AML-193 (cell line): ENCODE results near the gene SLC22A8.
"Not testable (repeated sequence)": the region's sequence is repeated elsewhere in the genome, so short reads cannot be mapped to it uniquely, and the experiment has no call there.

Experiments used
- DNase-seq, 2 experiments: peaks; one replicate each; lab custom pipeline; 2025; lab: John Stamatoyannopoulos, UW

Gene SLC22A8, protein sequence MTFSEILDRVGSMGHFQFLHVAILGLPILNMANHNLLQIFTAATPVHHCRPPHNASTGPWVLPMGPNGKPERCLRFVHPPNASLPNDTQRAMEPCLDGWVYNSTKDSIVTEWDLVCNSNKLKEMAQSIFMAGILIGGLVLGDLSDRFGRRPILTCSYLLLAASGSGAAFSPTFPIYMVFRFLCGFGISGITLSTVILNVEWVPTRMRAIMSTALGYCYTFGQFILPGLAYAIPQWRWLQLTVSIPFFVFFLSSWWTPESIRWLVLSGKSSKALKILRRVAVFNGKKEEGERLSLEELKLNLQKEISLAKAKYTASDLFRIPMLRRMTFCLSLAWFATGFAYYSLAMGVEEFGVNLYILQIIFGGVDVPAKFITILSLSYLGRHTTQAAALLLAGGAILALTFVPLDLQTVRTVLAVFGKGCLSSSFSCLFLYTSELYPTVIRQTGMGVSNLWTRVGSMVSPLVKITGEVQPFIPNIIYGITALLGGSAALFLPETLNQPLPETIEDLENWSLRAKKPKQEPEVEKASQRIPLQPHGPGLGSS

DNA sequence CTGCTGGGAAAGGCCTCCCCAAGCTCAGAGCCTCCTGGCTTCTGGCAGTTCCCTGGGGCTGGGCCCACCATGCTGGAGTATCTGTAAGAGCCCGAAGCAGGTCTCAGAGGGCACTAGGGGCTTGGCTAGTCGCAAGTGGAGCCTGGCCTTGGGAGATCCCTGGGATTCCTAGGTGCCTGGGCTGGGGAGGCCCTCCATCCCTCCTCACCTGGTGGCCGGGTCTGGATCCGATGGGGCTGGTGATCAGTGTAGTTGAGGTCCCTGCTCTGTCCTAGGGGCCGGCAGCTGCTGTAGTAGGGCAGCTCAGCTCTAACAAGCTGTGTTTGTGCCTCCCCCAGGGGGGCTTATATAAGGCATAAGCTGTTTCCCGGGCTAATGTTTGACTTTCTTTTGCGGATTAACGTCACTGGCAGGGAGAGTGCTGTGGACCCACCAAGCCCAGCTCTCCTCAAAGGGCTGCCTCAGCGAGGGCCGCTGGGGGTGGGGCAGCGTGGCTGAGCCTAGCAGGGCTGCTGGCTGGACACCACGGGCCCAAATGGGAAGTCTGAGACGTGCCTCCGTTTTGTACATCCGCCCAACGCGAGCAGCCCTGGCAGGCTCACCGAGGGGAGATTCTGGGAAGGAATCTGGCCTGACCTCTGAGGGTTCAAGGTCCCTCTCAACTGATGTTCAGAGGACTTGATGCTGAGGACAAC lies at the start of gene SLC22A8:
TSS of gene SLC22A8 (minus strand) at position 321 of the 695 bp plus-strand sequence. CDS start 883 bp downstream, outside the sequence.
- no peak for DNase-seq

DNA sequence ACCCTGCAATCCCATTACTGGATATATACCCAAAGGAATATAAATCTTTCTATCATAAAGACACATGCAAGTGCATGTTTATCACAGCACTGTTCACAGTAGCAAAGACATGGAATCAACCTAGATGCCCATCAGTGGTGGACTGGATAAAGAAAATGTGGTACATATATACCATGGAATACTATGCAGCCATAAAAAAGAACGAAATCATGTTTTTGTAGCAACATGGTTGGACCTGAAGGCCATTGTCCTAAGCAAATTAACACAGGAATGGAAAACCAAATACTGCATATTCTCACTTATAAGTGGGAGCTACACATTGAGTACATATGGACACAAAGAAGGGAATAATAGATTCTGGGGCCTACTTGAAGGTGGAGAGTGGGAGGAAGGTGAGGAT lies 30.6 kb upstream of the SLC22A8 start:
- not testable (repeated sequence) for DNase-seq

DNA sequence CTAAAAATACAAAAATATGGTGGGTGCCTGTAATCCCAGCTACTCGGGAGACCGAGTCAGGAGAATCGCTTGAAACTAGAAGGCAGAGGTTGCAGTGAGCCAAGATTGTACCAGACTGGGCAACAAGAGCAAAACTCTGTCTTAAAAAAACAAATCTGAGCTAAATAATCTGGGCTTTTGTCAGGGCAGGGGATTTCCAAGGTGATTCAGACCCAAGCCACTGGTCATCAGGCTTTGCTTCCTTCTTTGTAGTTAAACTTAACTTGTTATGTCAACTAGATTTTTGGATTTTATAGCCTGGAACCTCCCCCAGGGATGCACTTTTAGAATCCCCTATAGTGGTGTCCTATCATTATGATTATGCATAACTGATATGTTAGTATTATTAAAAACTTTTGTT lies 27.0 kb upstream of the SLC22A8 start:
- no peak for DNase-seq

DNA sequence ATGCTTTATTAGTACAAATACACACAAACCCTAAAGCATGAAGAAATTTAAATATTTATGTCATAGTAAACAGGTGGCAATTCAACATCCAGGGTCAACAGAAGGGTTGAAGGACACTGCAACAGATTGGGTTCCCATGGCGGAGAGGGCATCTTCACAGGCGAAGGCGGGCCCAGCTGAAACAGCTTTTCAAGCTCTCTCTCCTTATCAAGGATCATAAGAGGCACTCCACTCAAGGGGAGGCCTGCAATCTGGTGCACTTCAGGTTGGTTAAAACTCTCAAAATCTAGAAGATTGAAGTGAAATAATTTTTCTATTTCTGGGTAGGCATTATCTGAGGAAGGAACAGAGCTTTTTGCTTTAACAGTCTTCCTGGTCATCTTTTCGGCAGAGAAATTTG lies 16.8 kb upstream of the SLC22A8 start:
- no peak for DNase-seq

DNA sequence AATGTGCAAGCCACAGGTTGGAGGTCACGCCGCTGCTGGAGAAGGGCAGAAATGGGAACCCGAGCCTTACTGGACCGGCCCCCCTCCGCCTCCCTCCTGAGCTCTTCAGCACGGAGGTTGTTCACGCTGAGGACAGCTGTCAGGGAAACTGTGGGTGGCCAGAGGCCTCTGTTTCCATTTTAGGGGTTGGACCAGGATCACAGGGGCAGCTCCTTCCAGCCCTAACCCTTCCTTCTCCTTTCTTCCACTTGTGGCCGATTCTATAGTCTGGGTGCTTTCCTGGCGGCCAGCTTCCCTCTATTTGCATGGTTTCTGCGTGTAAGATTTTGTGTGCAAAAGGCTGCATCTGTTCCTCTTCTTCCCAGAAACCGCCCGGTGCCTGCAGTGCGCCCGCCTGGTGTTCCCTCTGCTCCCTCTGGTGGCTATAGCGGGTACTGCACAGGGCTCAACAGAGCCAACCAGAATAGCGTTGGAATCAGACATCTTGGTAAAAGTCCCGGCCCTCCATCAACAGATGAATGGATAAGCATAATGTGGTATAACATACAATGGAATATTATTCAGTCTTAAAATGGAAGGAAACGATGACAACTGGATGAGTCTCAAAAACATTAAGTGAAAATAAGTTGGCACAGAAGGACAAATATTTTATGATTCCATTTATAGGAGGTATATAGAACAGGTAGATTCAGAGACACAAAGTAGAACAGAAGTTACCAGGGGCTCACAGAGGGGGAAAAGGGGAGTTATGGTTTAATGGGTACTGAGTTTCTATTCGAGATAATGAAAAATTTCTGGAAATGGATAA lies 8.4 kb upstream of the SLC22A8 start:
- DNase-seq, result peak; percentile 65 to 72

DNA sequence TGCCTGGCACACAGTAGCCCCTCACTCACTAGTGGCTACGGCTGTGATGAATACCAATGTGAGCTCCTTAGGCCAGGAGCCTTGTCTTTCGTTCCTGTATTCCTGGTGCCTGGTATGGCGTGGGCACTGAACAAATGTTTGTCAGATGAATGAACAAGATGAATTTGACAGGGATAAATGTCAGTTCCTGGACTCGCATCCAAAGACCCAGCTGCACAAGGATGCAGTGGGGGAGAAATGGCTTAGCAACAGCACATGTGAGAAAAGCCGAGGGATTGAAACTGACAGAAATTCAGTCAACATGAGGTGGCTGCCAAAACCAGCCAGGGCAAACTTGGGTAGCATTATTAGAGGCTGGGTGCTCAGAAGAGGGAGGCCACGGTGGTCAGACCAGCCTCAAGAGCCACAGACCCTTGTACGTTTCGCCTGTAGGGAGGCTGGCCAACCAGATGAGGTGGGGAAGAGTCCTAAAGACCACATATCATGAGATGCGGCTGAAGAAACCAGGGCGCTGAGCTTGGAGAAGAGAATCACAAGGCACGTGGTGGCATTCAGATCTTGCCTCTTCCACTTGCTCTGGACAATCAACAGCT lies 7.7 kb upstream of the SLC22A8 start:
- DNase-seq, result no peak

DNA sequence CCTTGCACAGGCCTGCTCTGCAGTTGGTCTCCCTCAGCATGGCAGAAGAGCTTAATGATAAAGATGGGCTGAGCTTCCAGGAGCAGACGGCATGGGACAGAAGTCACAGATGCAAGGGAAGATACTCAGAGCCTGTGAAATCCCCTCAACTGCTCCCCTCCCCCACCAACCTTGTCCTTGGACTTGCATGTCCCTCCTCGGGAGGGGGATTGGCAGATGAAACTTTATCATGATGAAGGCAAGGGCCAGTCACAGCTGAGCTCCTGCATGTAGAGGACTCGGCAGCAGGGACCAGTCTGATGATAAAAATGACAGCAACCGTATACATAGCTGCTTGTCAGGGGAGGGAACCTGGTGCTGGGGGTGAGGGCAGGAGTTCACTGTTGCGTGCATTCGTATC lies 6.8 kb upstream of the SLC22A8 start:
- no peak for DNase-seq

DNA sequence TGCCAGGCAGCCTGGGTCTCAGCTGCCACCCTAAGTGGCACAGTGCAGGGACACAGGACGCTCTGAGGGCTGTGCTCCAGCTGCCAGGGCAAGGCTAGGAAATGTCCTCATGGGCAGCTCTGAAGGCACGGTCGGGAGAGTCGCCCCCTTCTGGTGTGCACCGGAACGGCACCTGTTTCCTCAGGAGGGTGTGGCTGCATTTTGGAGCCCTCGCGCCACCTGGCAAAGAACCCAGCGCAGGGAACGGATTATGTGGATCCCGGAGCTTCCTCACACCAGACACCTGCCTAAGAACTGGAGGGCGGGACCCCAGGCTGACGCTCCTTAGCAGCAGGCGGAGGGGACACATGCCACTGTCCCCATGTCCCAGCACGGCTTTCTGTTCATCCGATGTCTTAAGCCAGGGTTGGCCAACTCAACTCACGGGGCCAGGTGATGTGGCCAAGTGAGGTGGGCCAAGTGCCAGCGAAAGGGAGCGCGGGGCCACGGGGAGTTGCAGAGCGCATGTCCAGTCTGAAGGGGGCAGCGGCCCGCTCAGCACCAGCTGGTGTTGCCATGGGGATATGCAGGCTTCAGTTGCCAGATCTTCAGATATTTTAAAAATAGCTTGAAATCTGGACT lies 5.1 kb upstream of the SLC22A8 start:
- DNase-seq, result no peak

DNA sequence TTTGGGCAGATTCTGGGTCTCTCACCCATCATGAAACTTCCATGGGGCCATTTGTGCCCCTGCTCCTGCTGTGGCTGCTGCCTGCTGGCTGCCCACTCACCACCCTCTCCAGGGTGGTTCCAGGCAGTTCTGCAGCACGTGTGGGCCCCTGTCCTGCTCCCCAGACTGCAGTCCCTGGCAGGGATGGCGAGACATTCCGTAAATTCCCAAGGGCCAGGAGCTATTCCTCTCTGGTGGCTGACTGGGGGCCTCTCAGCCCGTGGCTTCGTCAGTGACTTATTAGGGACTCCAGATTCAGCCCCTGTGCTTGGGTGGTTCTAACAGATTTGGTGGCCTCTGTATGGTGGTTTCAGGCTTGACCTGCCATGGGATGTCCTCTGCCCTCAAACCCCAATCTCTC lies 3.9 kb upstream of the SLC22A8 start:
- no peak for DNase-seq

DNA sequence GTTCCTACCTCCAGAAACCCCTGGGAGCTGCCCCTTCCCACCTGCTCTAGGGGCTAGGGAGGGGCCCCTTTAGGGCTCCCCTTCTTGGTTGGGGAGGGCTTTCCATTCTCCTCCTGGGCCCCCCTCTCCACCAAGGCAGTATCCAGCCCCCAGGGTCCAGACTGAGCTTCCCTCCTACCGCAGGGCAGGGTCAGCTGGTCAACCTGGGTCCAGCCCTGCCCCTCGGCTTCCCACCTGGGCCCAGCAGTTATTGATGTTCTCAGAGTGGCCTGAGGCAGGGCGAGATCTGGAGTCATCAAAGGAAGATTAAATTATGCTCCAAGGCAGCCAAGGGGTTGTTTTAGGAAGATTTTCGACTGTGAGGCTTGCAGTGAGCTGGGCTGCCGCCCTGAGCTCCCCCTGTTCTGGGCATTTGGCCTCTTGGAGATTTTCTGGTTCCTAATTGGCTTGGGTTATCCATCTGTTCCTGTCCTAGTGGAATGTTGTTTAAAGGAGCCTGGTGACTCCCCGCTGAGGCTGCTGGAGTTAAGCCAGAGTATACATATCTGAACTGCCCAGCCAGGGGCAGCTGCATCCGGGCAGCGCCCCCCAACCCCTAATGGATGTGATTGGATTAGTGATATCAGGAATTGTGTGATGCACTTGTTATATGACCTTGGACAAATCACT lies 1.8 kb upstream of the SLC22A8 start:
- no peak for DNase-seq

DNA sequence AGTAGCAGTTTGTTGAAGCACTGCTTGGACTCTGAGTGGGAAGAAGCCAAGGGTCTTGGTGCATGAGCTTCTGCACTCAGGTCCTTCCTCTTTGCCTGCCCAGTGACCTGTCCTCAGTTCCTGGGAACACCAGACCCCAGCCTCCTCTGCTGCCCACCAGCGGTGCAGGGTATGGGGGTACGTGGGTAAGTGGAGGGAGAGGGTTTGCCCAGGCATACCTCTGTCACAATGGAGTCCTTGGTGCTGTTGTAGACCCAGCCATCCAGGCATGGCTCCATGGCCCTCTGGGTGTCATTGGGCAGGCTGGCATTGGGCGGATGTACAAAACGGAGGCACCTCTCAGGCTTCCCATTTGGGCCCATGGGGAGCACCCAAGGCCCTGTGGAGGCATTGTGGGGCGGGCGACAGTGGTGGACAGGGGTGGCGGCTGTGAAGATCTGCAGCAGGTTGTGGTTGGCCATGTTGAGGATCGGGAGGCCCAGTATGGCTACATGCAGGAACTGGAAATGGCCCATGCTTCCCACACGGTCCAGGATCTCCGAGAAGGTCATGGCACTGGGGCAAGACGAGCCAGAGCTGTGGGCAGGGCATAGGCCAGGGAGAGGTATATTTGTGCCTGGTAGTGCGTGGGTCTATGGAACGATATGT lies 1.1 kb downstream of the SLC22A8 start:
- no peak for DNase-seq

DNA sequence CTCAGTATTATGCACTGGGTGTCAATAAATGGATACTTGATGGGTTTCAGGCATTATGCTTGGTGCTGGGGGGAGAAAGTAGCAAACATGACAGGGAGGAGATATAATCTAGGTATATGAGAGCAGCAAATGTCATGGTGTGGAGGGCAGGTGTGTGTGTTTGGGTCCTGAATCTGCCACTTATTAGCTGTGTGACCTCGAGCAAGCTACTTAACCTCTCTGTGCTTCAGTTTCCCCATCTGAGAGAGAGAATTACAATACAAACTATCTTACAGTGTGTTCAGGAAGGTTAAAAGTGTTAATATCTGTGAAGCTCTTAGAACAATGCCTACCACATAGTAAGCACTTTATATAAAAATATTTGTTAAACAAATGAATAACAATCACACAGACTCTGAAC lies 2.8 kb downstream of the SLC22A8 start:
- DNase-seq, result no peak

DNA sequence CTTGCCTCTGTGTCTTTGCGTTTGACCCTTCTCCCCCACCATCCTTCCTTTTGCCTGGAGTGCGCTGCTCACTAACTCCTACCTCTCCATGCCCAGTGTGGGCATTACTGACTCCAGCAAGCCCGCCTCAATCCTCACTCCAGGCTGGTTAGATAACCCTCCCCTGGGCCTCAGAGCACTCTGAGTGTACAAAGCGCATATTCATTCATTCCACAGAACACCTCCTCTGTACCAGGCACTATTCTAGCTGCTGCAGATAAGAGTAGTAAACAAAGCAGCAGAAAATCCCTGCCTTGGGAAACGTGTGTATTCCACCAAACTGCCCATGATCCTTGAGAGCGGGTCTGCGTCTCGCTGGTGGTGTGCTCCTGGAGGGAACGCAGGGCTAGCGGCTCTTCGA lies 3.2 kb downstream of the SLC22A8 start:
- no peak for DNase-seq

DNA sequence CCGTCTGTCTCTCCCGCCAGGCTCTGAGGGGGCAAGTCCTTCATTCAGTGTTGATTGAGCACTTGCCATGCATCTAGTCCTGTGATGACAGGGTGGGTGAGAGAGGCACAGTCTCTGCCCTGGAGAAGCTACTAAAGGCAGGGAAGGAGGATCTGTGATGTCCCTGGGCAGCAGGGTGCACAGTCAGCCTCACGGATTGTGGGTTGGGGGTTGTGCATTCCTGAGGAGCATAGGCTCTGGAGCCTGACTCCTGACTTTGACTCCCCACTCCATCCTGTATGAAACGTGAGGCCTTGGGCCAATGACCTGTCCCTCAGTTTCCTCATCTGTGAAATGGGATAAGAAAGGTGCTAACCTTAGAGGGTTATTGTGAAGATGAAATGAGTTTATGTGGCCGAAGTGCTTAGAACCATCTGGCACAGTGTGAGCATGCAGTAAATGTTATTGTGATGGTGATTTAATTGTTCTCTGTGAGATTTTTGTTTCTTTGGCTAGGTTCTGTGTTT lies 4.7 kb downstream of the SLC22A8 start:
- DNase-seq, result no peak

DNA sequence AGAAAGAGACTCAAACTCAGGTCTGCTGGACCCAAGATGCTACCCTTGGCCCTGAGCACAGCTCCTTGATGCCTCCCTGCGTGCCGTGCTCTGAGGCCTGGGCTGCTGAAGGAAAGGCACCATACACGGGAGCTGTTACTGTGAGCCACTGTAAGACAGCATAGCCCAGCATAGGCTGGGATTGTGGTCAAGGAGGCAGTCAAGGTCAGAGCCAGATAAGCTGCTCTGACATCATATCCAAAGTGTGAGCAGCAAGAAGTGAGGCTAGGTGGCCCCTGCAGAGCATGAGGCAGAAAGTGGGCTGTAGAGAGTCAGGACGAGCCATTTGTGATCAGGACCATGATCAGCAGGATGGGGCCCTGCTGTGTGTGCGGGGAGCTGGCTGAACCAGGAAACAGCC lies 7.7 kb downstream of the SLC22A8 start:
- DNase-seq, result no peak

DNA sequence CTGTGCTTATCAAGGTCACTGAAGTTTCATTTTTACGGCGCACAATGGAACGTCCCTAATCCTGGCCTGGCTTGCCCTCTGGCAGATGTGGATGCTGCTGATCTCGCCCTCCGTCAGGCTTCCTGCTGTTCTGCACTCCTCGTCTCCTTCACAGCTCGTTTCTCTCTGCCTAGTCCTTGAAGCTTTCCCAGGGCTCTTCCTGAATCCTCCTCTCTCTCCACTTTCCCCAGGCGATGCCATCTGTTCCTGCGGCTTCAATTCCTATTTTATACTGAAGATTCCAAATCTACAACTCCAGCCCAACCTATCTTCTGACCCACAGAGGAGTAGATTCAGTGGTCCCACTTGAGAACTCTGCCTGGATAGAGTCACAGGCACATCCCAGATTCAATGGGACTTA lies 14.2 kb downstream of the SLC22A8 start:
- no peak for DNase-seq

DNA sequence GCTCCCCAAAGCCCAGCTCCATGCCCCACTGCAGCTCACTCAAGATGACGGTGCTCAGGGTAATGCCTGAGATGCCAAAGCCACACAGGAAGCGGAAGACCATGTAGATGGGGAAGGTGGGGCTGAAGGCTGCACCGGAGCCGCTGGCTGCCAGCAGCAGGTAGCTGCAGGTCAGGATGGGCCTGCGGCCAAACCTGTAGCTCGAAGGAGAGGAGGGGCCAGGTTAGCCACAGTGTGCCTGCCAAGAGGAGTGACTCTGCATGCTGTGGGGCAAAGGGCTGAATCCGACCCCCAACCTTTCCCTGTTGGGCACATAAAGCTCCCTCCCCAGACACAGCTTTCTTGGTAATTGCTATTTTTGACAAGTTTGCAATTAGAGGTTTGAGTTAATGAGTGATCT lies 16.0 kb downstream of the SLC22A8 start:
- DNase-seq, result no peak

DNA sequence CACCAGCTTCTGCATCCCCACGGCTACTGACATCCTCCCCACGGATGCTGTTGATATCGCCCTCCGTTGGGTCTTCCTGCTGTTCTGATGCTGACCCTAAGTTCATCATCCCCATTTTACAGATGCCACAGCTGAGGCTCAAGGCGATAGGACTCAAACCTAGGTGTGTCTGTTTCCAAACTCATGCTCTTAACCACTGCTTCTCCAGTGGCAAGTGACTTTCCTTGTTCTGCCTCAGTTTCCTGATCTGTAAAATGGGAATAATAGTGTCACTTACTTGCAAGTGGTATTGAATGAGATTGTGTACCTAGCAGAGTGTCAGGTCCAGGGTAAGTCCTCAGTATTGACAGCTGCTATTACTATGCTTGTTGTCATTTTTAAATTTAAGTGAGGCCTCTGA lies 16.5 kb downstream of the SLC22A8 start:
- no peak for DNase-seq

DNA sequence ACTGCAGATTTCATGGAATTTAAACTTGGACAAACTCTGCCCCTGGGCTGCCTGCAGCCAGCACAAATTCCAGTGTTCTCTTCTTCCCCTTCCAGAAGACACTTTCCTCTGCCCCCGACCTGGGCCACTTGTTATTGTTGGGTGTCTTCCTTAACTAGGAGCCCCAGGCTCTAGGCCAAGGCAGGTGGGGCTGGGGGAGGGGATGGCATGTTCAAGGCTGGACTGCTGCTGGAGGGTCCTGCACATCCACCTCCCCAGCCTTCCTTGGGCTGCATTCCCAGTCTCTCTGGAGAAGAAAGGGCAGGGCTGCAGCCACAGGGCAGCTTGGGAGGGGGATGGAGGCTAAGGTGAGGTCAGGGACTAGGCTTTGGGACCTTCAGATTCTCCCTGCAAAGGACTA lies 19.4 kb downstream of the SLC22A8 start:
- DNase-seq, result no peak

DNA sequence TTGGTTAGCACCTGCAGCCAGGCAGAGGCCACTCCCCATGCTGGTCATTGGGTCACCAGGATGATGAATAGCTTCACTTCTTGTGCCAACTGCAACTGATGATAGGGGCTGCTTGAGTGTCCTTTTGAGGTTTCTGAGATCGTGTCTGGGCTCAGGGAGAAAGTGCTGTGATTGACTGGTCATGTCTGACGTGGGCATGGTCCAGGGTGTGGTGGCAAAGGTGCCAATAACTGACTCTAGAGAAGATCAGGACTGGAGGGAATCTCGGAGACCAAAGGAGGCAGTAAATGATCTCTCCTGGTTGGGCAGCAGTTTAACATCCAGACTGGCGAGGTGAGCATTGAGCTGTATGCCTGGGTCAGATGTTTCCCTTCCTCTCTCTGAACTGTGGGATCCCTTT lies 20.9 kb downstream of the SLC22A8 start:
- DNase-seq, result no peak
